SK-N-SH (cell line): Measurements from ENCODE around the gene TET1. TPM values are rescaled to one million over a fixed set of nuclear protein-coding genes. Genes with fewer than 3 reads are reported as not detected.

Experiments
- CTCF ChIA-PET: fragments of 300-600, 350-600 bp; formaldehyde crosslinking; extraction: SDS; loops from one replicate; lab custom pipeline; 2021; lab: Yijun Ruan, JAX
- POLR2A ChIA-PET: fragments of 350-600 bp; sonication (Branson Sonifier 250); formaldehyde crosslinking; extraction: SDS; loops from one replicate; lab custom pipeline; 2020; ENCODE audit warnings: antibody characterized with exemption, inconsistent platforms; lab: Yijun Ruan, JAX
- DNase-seq: peaks from one replicate; pipeline ENCODE4 v3.0.0; 2012
- H2AFZ ChIP-seq: fragments of 200-600 bp; sonication (generic); 2 replicates; pipeline ENCODE4 v1.8.1; 2016; ENCODE audit warnings: antibody characterized with exemption, mild to moderate bottlenecking, low read depth
- H3F3A ChIP-seq: fragments of 200-600 bp; sonication (generic); replicated peaks from 2 replicates; pipeline ENCODE3; 2016; ENCODE audit warnings: antibody characterized with exemption, mild to moderate bottlenecking; ENCODE audit not compliant: insufficient read depth
- H3K27ac ChIP-seq, 2 experiments: fragments of 200-500 bp in 1 of 2; fragments of 200-600 bp in 1 of 2; sonication (Bioruptor generic) in 1 of 2; sonication (generic), shearing (Covaris generic) in 1 of 2; 2 replicates each; pipeline versions ENCODE4 v1.5.1 to v1.6.1; 2014 to 2016; ENCODE audit warnings: low read depth in 2 of 2, inconsistent platforms in 1 of 2, low read length in 1 of 2, mild to moderate bottlenecking in 1 of 2, mixed read lengths in 1 of 2
- H3K27me3 ChIP-seq: fragments of 200-600 bp; sonication (generic), shearing (Covaris generic); 2 replicates; pipeline ENCODE4 v1.6.1; 2016; ENCODE audit warnings: mixed run types; ENCODE audit not compliant: insufficient read depth
- H3K36me3 ChIP-seq, 2 experiments: fragments of 200-500 bp in 1 of 2; fragments of 200-600 bp in 1 of 2; sonication (Bioruptor generic) in 1 of 2; sonication (generic) in 1 of 2; replicated peaks in 1 of 2; 2 replicates each; pipeline versions ENCODE3 to v1.5.1; 2014 to 2016; ENCODE audit warnings: low read length in 1 of 2, mild to moderate bottlenecking in 1 of 2; ENCODE audit not compliant: insufficient read depth in 2 of 2, control insufficient read depth in 1 of 2
- H3K4me1 ChIP-seq, 2 experiments: fragments of 200-500 bp in 1 of 2; fragments of 200-600 bp in 1 of 2; sonication (Bioruptor generic) in 1 of 2; sonication (generic), shearing (Covaris generic) in 1 of 2; 2 replicates each; pipeline versions ENCODE4 v1.5.1 to v1.6.1; 2014 to 2016; ENCODE audit warnings: low read depth in 1 of 2, low read length in 1 of 2, mixed run types in 1 of 2; ENCODE audit not compliant: insufficient read depth in 2 of 2, control insufficient read depth in 1 of 2
- H3K4me2 ChIP-seq: fragments of 200-600 bp; sonication (generic), shearing (Covaris generic); 2 replicates; pipeline ENCODE4 v1.6.1; 2017; ENCODE audit warnings: mixed run types
- H3K4me3 ChIP-seq, 2 experiments: fragments of 200-500 bp in 1 of 2; fragments of 200-600 bp in 1 of 2; sonication (Bioruptor generic) in 1 of 2; sonication (generic), shearing (Covaris generic) in 1 of 2; 2 replicates each; pipeline versions ENCODE4 v1.5.1 to v1.8.1; 2014 to 2016; ENCODE audit warnings: low read depth in 2 of 2, inconsistent platforms in 1 of 2, low read length in 1 of 2, mild to moderate bottlenecking in 1 of 2, mixed read lengths in 1 of 2, moderate library complexity in 1 of 2
- H3K79me2 ChIP-seq: fragments of 200-600 bp; sonication (generic); 2 replicates; pipeline ENCODE4 v1.8.1; 2017; ENCODE audit warnings: mild to moderate bottlenecking; ENCODE audit not compliant: insufficient read depth
- H3K9ac ChIP-seq: fragments of 200-600 bp; sonication (generic); 2 replicates; pipeline ENCODE4 v1.6.1; 2017; ENCODE audit warnings: mixed run types
- H3K9me2 ChIP-seq: fragments of 200-600 bp; sonication (generic); 2 replicates; pipeline ENCODE4 v1.6.1; 2017; ENCODE audit warnings: mixed run types
- H3K9me3 ChIP-seq: fragments of 200-600 bp; sonication (generic); 2 replicates; pipeline ENCODE4 v1.6.1; 2017; ENCODE audit warnings: mixed run types, mild to moderate bottlenecking, moderate library complexity
- H4K20me1 ChIP-seq: fragments of 200-600 bp; sonication (generic); 2 replicates; pipeline ENCODE4 v1.6.1; 2017; ENCODE audit warnings: mild to moderate bottlenecking, mixed run types; ENCODE audit not compliant: insufficient read depth
- EP300 ChIP-seq, 2 experiments: IDR thresholded peaks; 2 replicates each; pipeline versions ENCODE4 v1.4.0 to v1.6.1; 2012; ENCODE audit warnings: borderline replicate concordance in 1 of 2, low read depth in 1 of 2, low read length in 1 of 2
- EZH2phosphoT487 ChIP-seq: fragments of 200-600 bp; sonication (generic); IDR thresholded peaks from 2 replicates; pipeline ENCODE4 v1.6.1; 2017; ENCODE audit warnings: low read depth, mixed run types, mild to moderate bottlenecking, antibody characterized with exemption, moderate library complexity, borderline replicate concordance
- FOXJ3 ChIP-seq: sonication (generic); formaldehyde crosslinking; IDR thresholded peaks from 2 replicates; pipeline ENCODE4 v1.5.1; 2020; ENCODE audit warnings: mild to moderate bottlenecking, missing genetic modification reagents
- FOXM1 ChIP-seq: IDR thresholded peaks from 2 replicates; pipeline ENCODE4 v1.4.0; 2012; ENCODE audit warnings: low read depth, mild to moderate bottlenecking
- GABPA ChIP-seq: IDR thresholded peaks from 2 replicates; pipeline ENCODE4 v1.4.0; 2012; ENCODE audit warnings: low read depth, mild to moderate bottlenecking
- GATA2 ChIP-seq: sonication (generic); formaldehyde crosslinking; IDR thresholded peaks from 2 replicates; pipeline ENCODE4 v1.5.0; 2020; ENCODE audit warnings: mild to moderate bottlenecking, missing genetic modification reagents
- JUND ChIP-seq: IDR thresholded peaks from 2 replicates; pipeline ENCODE4 v1.4.0; 2012
- MXI1 ChIP-seq: IDR thresholded peaks from 2 replicates; pipeline ENCODE4 v1.6.1; 2012; ENCODE audit warnings: mild to moderate bottlenecking, low read depth, low read length, improper control_type of control experiment
- POLR2AphosphoS5 ChIP-seq: IDR thresholded peaks from 2 replicates; pipeline ENCODE4 v1.6.1; 2012; ENCODE audit warnings: low read depth, low read length
- RAD21 ChIP-seq: IDR thresholded peaks from 2 replicates; pipeline ENCODE4 v1.6.1; 2012; ENCODE audit warnings: mild to moderate bottlenecking, low read length
- RFX5 ChIP-seq: IDR thresholded peaks from 2 replicates; pipeline ENCODE4 v1.6.1; 2012; ENCODE audit warnings: mild to moderate bottlenecking, improper control_type of control experiment, low read length
- SIN3A ChIP-seq: IDR thresholded peaks from 2 replicates; pipeline ENCODE4 v1.6.1; 2012; ENCODE audit warnings: low read depth, mild to moderate bottlenecking, low read length, moderate library complexity, borderline replicate concordance
- SMC3 ChIP-seq: IDR thresholded peaks from 2 replicates; pipeline ENCODE4 v1.6.1; 2012; ENCODE audit warnings: low read depth, low read length, improper control_type of control experiment
- TAF1 ChIP-seq: IDR thresholded peaks from 2 replicates; pipeline ENCODE4 v1.6.1; 2012; ENCODE audit warnings: low read depth, mild to moderate bottlenecking, low read length, moderate library complexity, borderline replicate concordance
- TCF12 ChIP-seq: IDR thresholded peaks from 2 replicates; pipeline ENCODE4 v1.4.0; 2012
- WGBS: methylation state at CpG from one replicate; pipeline ENCODE4 v1.1.6; 2017; ENCODE audit warnings: low lambda C conversion rate; 5-methylcytosine and 5-hydroxymethylcytosine counted together
- polyA plus RNA-seq, 3 experiments: library from polyadenylated mRNA; depleted of rRNA; stranded (reverse); fragments of >200 nt; gene quantifications; 2 replicates each; pipeline ENCODE4 v1.2.3, GENCODE V29; 2012
- TF ChIP-seq, protein P1 (sequence below): IDR thresholded peaks from 2 replicates; pipeline ENCODE4 v1.4.0; 2012; ENCODE audit warnings: low read depth
- TF ChIP-seq, protein P2 (sequence below): fragments of 200-600 bp; sonication (generic); IDR thresholded peaks from 2 replicates; pipeline ENCODE4 v1.6.1; 2017; ENCODE audit warnings: antibody characterized with exemption, mild to moderate bottlenecking, moderate library complexity
- TF ChIP-seq, protein P3 (sequence below): IDR thresholded peaks from 2 replicates; pipeline ENCODE4 v1.4.0; 2012; ENCODE audit warnings: low read depth, borderline replicate concordance
- TF ChIP-seq, protein P4 (sequence below): IDR thresholded peaks from 2 replicates; pipeline ENCODE4 v1.4.0; 2012; ENCODE audit warnings: low read depth, borderline replicate concordance
- TF ChIP-seq, protein P5 (sequence below): IDR thresholded peaks from 2 replicates; pipeline ENCODE4 v1.6.1; 2012; ENCODE audit warnings: mild to moderate bottlenecking, low read depth, low read length, moderate library complexity

Gene TET1
- polyA plus RNA-seq, 1 of the 3 experiments (the other 2 are of a cell fraction) = 0.38 TPM

DNA sequence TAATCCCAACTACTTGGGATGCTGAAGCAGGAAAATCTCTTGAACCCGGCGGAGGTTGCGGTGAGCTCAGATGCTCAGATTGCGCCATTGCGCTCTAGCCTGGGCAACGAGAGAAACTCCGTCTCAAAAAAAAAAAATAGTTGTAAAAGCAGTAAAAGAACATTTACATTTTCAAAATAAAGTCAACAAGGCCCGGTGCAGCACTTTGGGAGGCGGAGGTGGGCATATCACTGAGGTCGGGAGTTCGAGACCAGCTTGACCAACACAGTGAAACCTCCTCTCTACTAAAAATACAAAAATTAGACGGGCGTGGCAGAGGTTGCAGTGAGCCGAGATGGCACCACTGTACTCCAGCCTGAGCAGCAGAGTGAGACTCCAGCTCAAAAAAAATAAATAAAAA lies 164.9 kb downstream of the TET1 start:
- no peaks in the 10 kb centered on the region for H3K9me2 ChIP-seq
- no peak overlapping the region for H3K27ac ChIP-seq
- H3K9ac ChIP-seq = no peak overlapping the region
- no peaks in the 10 kb centered on the region for H3K27me3 ChIP-seq
- no peak for DNase-seq
- H2AFZ ChIP-seq = no peak overlapping the region
- H3K4me1 ChIP-seq = peaks cover 4 to 5% of the 10 kb centered on the region in 2 experiments; a peak in 1 of 4 replicates
- POLR2A ChIA-PET = no interaction called here
- 94% methylated on average over 14 of the region's 14 CpGs for WGBS
- peaks cover 90% of the 10 kb centered on the region for H3K79me2 ChIP-seq
- no peak overlapping the region for H3K4me2 ChIP-seq
- no peaks in the 10 kb centered on the region for H4K20me1 ChIP-seq
- no peaks in the 10 kb centered on the region for H3K9me3 ChIP-seq
- TF ChIP-seq, protein P1, sequence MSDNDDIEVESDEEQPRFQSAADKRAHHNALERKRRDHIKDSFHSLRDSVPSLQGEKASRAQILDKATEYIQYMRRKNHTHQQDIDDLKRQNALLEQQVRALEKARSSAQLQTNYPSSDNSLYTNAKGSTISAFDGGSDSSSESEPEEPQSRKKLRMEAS = no peak
- TF ChIP-seq, protein P2, sequence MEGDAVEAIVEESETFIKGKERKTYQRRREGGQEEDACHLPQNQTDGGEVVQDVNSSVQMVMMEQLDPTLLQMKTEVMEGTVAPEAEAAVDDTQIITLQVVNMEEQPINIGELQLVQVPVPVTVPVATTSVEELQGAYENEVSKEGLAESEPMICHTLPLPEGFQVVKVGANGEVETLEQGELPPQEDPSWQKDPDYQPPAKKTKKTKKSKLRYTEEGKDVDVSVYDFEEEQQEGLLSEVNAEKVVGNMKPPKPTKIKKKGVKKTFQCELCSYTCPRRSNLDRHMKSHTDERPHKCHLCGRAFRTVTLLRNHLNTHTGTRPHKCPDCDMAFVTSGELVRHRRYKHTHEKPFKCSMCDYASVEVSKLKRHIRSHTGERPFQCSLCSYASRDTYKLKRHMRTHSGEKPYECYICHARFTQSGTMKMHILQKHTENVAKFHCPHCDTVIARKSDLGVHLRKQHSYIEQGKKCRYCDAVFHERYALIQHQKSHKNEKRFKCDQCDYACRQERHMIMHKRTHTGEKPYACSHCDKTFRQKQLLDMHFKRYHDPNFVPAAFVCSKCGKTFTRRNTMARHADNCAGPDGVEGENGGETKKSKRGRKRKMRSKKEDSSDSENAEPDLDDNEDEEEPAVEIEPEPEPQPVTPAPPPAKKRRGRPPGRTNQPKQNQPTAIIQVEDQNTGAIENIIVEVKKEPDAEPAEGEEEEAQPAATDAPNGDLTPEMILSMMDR = no peak
- TF ChIP-seq SMC3 = no peak
- no peak for TF ChIP-seq GABPA
- no peak for TF ChIP-seq TCF12
- TF ChIP-seq POLR2AphosphoS5 = no peak
- no peak for TF ChIP-seq SIN3A
- TF ChIP-seq, protein P3, sequence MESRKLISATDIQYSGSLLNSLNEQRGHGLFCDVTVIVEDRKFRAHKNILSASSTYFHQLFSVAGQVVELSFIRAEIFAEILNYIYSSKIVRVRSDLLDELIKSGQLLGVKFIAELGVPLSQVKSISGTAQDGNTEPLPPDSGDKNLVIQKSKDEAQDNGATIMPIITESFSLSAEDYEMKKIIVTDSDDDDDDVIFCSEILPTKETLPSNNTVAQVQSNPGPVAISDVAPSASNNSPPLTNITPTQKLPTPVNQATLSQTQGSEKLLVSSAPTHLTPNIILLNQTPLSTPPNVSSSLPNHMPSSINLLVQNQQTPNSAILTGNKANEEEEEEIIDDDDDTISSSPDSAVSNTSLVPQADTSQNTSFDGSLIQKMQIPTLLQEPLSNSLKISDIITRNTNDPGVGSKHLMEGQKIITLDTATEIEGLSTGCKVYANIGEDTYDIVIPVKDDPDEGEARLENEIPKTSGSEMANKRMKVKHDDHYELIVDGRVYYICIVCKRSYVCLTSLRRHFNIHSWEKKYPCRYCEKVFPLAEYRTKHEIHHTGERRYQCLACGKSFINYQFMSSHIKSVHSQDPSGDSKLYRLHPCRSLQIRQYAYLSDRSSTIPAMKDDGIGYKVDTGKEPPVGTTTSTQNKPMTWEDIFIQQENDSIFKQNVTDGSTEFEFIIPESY = no peak
- TF ChIP-seq TAF1 = no peak
- TF ChIP-seq, protein P4, sequence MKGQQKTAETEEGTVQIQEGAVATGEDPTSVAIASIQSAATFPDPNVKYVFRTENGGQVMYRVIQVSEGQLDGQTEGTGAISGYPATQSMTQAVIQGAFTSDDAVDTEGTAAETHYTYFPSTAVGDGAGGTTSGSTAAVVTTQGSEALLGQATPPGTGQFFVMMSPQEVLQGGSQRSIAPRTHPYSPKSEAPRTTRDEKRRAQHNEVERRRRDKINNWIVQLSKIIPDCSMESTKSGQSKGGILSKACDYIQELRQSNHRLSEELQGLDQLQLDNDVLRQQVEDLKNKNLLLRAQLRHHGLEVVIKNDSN = no peak
- no peak for TF ChIP-seq FOXM1
- no peak for TF ChIP-seq FOXJ3 (CRISPR knock-in tag)
- TF ChIP-seq MXI1 = no peak
- no peak for TF ChIP-seq EP300 (IDR thresholded peaks at IDR 0.05; ENCODE audit: borderline replicate concordance in 1 of 2, low read depth in 1 of 2, low read length in 1 of 2)
- TF ChIP-seq, protein P5, sequence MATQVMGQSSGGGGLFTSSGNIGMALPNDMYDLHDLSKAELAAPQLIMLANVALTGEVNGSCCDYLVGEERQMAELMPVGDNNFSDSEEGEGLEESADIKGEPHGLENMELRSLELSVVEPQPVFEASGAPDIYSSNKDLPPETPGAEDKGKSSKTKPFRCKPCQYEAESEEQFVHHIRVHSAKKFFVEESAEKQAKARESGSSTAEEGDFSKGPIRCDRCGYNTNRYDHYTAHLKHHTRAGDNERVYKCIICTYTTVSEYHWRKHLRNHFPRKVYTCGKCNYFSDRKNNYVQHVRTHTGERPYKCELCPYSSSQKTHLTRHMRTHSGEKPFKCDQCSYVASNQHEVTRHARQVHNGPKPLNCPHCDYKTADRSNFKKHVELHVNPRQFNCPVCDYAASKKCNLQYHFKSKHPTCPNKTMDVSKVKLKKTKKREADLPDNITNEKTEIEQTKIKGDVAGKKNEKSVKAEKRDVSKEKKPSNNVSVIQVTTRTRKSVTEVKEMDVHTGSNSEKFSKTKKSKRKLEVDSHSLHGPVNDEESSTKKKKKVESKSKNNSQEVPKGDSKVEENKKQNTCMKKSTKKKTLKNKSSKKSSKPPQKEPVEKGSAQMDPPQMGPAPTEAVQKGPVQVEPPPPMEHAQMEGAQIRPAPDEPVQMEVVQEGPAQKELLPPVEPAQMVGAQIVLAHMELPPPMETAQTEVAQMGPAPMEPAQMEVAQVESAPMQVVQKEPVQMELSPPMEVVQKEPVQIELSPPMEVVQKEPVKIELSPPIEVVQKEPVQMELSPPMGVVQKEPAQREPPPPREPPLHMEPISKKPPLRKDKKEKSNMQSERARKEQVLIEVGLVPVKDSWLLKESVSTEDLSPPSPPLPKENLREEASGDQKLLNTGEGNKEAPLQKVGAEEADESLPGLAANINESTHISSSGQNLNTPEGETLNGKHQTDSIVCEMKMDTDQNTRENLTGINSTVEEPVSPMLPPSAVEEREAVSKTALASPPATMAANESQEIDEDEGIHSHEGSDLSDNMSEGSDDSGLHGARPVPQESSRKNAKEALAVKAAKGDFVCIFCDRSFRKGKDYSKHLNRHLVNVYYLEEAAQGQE = no peak
- no peak for TF ChIP-seq JUND
- no peak for TF ChIP-seq RAD21
- TF ChIP-seq EZH2phosphoT487 = no peak
- no peak for TF ChIP-seq RFX5
- TF ChIP-seq GATA2 (CRISPR knock-in tag) = no peak
- H3K4me3 ChIP-seq = no peak overlapping the region
- peaks cover 12 to 64% of the 10 kb centered on the region in 2 experiments for H3K36me3 ChIP-seq
- peaks cover 15% of the 10 kb centered on the region for H3F3A ChIP-seq
- CTCF ChIA-PET = interaction anchor here (1.0 kb wide), 1 partner anchor 173 kb away, joined by 3 read pairs; no protein-coding TSS in a partner anchor
